ENCODE data around the gene NPLOC4. TPM values are rescaled to one million over a fixed set of nuclear protein-coding genes. Genes with fewer than 3 reads are reported as not detected.

The NPLOC4 gene
- total and polyA plus RNA-seq, 2 donors from 2014 or later = 41.5 to 86.4 TPM

DNA sequence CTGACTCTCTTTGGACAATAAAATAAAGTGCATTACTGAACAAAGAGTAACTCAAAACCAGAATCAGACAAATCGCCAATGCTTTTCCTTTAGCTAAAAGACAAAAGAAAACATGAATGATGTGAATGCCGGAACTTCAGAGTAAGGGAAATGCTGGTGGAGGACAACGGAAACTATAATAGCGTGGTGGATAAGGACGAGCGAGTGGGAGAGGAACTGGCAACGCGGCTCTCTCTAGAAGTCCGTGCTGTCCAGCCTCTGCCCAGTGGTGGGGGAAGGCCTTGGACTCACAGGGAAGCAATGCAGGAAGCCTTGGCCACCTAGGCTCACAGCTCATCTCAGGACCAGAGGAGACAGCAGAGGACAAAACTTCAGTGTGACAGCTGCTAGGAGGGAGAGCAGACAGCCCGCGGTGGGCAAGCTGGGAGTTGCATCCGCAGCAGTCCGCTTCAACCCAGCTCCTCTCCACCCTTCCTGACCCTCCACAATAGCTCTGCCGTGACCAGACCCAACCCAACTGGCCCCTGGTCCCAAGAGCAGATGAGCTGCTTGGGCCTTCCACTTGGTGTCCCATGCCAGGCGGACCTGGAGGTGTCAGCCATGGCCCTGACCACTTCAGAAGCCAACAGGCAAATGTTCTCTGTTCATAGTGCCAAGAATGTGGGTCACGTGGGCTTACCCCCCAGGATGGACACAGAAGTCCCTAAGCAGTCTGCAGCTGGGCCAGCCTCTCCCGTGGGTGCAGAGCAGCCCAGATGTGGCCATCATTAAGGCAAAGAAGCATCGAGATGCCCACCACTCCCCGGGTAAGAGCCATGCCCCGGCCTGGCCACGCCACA lies 79.4 kb downstream of the NPLOC4 start:
- peaks cover 0 to 13% (median 10%) of the 10 kb centered on the region in 3 donors for H3K4me1 ChIP-seq (ENCODE audit: control insufficient read depth in 2 of 3, insufficient read depth in 2 of 3, low read depth in 1 of 3, low read length in 3 of 3)
- no peaks in the 10 kb centered on the region for H3K27me3 ChIP-seq (ENCODE audit: control insufficient read depth, insufficient read depth, low read length)
- intact Hi-C loops (cut with DNase I) = no loop called here
- TF ChIP-seq, protein P1, sequence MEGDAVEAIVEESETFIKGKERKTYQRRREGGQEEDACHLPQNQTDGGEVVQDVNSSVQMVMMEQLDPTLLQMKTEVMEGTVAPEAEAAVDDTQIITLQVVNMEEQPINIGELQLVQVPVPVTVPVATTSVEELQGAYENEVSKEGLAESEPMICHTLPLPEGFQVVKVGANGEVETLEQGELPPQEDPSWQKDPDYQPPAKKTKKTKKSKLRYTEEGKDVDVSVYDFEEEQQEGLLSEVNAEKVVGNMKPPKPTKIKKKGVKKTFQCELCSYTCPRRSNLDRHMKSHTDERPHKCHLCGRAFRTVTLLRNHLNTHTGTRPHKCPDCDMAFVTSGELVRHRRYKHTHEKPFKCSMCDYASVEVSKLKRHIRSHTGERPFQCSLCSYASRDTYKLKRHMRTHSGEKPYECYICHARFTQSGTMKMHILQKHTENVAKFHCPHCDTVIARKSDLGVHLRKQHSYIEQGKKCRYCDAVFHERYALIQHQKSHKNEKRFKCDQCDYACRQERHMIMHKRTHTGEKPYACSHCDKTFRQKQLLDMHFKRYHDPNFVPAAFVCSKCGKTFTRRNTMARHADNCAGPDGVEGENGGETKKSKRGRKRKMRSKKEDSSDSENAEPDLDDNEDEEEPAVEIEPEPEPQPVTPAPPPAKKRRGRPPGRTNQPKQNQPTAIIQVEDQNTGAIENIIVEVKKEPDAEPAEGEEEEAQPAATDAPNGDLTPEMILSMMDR (IDR thresholded peaks at IDR 0.05; ENCODE audit: borderline replicate concordance, extremely low read depth, insufficient read depth) = no peak
- no peak overlapping the region for H3K27ac ChIP-seq (ENCODE audit: low read depth in 2 of 2, low read length in 2 of 2)
- H3K9ac ChIP-seq (ENCODE audit: low read length in 3 of 3) = no peak overlapping the region
- H3K4me3 ChIP-seq (ENCODE audit: low read length in 3 of 3) = no peak overlapping the region
- peaks cover 3 to 28% (median 8%) of the 10 kb centered on the region in 3 donors for H3K36me3 ChIP-seq (ENCODE audit: control insufficient read depth in 2 of 3, insufficient read depth in 3 of 3, low read length in 3 of 3)
- FAIRE-seq (no peak), DNase-seq (peak in 1 of 5 donors; percentile 62)
- H3K9me3 ChIP-seq (ENCODE audit: control insufficient read depth in 2 of 3, insufficient read depth in 1 of 3, low read length in 3 of 3) = no peaks in the 10 kb centered on the region

DNA sequence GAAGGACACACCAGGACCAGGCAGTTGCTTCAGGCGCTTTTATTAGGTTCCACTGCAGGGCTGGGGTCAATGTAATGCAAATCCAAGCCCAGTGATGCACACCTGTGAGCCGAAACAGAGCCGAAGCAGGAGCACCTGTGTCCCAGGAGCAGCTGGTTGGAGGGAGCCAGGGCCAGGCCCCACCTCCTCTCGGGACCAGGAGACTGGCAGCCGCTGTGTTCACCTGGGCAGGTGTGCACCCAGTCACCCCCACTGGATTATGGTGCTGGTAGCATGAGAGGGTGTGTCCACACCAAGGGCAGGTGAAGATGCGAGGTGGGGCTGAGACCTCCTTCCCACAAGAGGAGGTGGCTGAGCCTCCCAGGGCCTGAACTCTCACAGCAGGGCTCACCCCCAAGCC lies 80.0 kb downstream of the NPLOC4 start:
- H3K4me1 ChIP-seq (ENCODE audit: control insufficient read depth in 2 of 3, insufficient read depth in 2 of 3, low read depth in 1 of 3, low read length in 3 of 3) = peaks cover 0 to 13% (median 10%) of the 10 kb centered on the region in 3 donors
- no peak overlapping the region for H3K27ac ChIP-seq (ENCODE audit: low read depth in 2 of 2, low read length in 2 of 2)
- H3K4me3 ChIP-seq (ENCODE audit: low read length in 3 of 3) = no peak overlapping the region
- TF ChIP-seq, protein P1 (IDR thresholded peaks at IDR 0.05; ENCODE audit: borderline replicate concordance, extremely low read depth, insufficient read depth) = no peak
- H3K27me3 ChIP-seq (ENCODE audit: control insufficient read depth, insufficient read depth, low read length) = no peaks in the 10 kb centered on the region
- intact Hi-C loops (cut with DNase I) = no loop called here
- H3K9ac ChIP-seq (ENCODE audit: low read length in 3 of 3) = no peak overlapping the region
- H3K36me3 ChIP-seq (ENCODE audit: control insufficient read depth in 2 of 3, insufficient read depth in 3 of 3, low read length in 3 of 3) = peaks cover 3 to 25% (median 8%) of the 10 kb centered on the region in 3 donors
- no peaks in the 10 kb centered on the region for H3K9me3 ChIP-seq (ENCODE audit: control insufficient read depth in 2 of 3, insufficient read depth in 1 of 3, low read length in 3 of 3)
- FAIRE-seq (no peak), DNase-seq (peak in 1 of 5 donors; percentile 56)

DNA sequence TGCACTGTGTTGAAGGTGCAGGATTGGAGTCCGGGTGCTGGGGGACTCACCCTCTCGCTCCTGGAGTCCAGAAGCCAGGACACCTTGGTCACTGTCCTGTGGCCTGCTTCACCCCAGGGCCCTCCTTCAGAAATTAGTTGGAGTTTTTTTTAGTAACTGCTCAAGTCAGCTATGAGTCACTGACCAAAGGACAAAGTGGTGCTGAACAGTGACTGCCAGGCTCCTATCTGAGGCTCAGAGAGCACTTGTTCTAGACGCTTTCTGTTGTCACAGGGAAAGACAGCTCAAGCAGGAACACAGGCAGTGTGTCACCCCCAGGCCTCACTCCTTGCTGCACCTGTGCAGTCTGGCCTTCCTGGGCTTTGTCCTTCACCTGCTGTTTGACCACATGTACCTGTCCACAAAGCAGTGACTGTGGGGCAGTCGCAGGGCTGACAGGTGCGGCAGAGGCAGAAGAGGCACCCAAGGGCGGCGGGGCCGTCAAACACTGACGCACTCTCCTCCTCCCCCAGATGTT lies 80.7 kb downstream of the NPLOC4 start:
- H3K9ac ChIP-seq (ENCODE audit: low read length in 3 of 3) = no peak overlapping the region

More for the DNA sequence above, 80.7 kb downstream of the NPLOC4 start:
- DNase-seq = peak in 1 of 5 donors; percentile 53
- TF ChIP-seq, protein P1 (IDR thresholded peaks at IDR 0.05; ENCODE audit: borderline replicate concordance, extremely low read depth, insufficient read depth) = no peak
- H3K4me1 ChIP-seq (ENCODE audit: control insufficient read depth in 2 of 3, insufficient read depth in 2 of 3, low read depth in 1 of 3, low read length in 3 of 3) = peaks cover 0 to 14% (median 13%) of the 10 kb centered on the region in 3 donors
- no peak for FAIRE-seq
- intact Hi-C loops (cut with DNase I) = no loop called here
- H3K36me3 ChIP-seq (ENCODE audit: control insufficient read depth in 2 of 3, insufficient read depth in 3 of 3, low read length in 3 of 3) = peaks cover 3 to 21% (median 8%) of the 10 kb centered on the region in 3 donors
- H3K27ac ChIP-seq (ENCODE audit: low read depth in 2 of 2, low read length in 2 of 2) = no peak overlapping the region
- H3K9me3 ChIP-seq (ENCODE audit: control insufficient read depth in 2 of 3, insufficient read depth in 1 of 3, low read length in 3 of 3) = no peaks in the 10 kb centered on the region
- no peaks in the 10 kb centered on the region for H3K27me3 ChIP-seq (ENCODE audit: control insufficient read depth, insufficient read depth, low read length)
- no peak overlapping the region for H3K4me3 ChIP-seq (ENCODE audit: low read length in 3 of 3)
